NK-92 treated with Interleukin-12 subunit alpha and Interleukin-12 subunit beta, amount 100 ng/mL, for 24 hours (cell line): ENCODE measurements around the gene SOBP.

Experiments
- DNase-seq: peaks from one replicate; lab custom pipeline; 2025; lab: John Stamatoyannopoulos, UW

SOBP gene

DNA sequence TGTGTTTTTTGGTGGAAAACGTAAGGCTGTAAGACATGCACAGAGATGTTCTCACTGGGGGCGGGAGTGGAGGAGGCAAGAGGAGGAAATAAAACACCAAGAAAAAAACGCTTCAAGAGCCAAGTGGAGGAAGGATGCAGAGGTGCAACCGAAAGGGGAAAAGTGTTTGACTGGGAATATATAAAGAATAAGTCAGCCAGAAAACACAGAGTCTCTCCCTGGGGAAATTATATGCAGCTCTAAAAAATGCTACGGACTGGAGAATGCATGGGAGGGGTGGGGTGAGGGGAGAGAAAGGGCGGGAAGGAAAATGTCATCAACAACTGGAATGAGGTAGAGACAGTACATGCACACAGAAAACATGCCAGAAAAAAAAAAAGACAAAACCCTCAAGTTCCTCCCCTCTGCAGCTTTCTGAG lies 200.7 kb downstream of the SOBP start:
- no peak for DNase-seq

DNA sequence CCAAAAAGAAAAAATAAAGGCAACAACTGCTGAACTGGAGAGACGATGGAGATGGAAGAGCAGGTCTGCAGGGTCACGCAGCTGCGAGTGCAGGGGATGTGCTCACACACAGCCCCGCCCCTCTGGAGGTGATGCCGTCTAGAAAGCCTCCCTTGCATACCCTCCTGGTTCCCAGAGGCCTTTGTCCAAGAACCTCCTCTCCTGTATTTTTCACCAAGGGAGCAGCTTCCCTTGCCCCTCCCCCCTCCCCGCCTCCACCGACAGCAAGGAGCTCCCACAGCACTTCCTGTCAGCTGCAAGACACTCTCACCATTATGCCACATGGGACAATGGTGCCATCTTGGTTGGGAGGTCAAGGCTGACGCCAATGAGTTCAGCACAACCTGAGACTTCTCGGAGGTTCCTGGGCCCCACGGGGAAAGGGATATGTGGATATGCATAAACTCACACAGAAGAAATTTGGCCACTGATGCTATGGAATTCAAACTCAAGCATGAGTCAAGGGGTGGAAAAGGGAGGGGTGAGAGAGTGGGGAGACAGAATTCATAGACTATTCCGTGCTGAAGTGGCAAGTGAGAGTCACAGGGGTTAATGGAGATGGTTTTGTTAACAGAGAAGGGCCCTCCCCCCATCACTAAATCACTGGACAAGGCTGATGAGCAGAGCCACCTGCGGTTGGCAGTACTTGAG lies 201.3 kb downstream of the SOBP start:
- DNase-seq = no peak

- no peak for DNase-seq
These were observed 202.4 kb downstream of the SOBP start for GRCh38 chr6:107692351-107692750.

DNA sequence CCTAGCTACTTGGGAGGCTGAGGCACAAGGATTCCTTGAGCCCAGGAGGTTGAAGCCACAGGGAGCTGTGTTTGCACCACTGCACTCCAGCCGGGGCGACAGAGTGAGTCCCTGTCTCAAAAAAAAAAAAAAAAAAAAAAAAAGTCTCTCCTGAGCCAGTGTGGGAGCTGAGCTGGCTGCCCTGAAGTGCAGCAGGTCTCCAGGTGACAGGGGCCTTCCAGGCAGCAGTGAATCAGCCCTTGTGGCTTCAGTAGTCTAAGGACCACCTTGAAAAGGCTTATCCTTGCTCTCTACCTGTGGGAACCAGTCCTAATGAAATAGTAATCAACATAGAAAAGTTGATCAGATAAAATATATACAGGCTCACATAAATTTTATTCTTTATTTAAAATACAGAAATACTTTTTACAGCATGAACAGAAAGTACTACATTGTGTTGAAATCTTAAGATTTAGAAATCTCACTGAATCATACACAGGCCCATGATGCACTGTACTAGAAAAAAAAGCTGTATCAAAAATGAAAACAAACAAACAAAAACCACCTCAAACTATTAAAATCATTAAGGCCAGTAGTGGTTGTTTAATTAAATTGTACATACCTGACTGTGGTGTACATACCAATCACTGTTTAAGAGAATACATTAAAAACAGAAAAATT lies 205.3 kb downstream of the SOBP start:
- DNase-seq = no peak

DNA sequence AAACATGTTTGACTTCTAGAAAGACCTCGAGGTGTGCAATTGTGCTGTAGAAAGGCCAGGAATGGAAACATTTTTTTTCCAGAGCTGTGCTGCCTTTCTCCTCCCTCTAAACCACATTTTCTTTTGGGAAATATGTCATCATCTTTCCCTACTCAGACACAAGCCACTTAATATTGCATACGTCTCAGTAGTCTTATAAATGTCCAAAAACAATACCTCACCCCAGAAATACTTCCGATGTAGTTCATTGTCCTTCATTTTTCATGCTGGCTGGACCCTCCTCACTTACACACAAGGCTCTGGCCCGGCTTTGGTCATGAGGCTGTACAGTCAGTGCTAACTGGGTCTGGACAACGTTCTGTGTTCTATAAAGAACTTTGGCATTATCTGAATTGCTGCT lies 207.8 kb downstream of the SOBP start:
- no peak for DNase-seq

- no peak for DNase-seq
These were observed 208.2 kb downstream of the SOBP start for GRCh38 chr6:107698146-107698545.

- DNase-seq = no peak
These were observed 209.3 kb downstream of the SOBP start for GRCh38 chr6:107699254-107699653.

DNA sequence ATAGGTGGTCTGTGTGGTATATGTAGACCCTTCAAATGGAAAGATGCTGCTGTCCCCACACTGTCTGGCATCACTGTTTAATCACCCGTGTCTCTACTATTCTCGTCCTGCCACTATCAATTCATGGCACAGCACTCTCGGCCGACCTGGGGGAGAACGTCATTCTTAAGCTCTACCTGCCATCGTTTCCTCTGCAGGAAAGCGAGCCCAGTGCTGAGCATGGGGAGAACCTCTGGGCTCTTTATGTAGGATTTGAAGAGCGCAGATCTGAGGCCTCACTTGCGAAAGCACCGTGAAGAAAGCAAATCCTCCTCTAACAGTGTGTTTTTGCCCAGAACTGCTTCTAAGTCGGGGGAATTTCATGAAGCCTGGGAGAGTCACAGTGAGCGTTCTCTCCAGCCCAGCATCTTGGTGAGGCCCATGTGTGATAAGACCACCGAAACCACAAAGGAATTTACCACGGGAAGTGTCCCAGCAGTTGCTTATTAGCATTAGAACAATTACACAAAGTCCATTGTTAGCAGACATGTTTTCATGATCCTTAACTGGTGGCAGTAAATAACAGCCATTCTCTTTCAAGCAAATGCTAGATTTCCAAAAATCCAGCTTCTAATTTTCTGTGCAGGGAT lies 209.9 kb downstream of the SOBP start:
- DNase-seq = no peak

DNA sequence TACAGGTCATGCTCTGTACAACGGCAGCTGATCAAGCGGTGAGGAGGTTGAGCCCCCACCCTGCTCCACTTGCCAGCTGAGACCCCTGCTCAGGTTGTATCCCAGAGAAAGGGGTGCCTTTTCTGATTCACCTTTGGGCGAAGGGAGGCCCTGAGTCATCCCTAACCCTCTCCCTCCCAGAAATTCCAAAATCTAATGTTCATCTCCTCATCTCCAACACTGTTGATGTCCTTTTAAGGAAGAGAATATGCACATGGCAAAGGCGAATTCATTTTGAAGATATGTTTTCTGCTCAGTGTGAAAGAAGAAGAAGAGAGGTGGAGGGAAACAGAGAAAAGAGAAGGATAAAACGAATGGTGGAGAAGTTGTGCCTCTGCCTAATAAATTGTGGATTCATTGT lies 213.7 kb downstream of the SOBP start:
- no peak for DNase-seq

DNA sequence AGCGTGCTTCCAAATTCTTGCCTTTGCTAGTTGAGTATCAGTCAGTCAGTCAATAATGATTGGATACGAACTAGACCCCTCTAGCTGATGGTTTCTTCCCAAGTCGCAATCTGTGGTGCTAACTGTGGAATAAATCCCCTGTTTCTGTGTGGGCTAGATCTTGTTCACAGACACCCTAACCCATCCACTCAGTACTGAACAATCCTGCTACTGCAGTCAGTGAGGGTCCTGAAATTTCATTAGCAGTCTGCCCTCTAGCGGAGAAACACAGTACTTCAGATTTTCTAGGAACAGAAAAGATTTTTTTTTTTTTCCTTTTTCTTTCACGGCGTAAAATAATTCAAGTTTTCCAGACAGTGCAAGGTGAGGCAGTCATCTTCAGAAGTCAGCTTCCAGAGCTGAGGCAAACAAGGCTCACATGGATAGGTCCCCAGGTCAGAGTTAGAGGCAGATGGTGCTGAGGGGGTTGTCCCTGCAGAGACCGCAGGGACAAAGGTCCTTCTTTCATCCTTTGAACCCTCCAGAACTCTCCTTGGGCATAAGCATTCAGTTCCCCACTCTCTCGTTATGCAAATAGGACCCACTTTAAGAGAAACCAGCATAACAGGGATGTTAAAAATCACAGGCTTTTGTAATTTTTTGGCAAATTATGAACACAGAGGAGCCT lies 214.6 kb downstream of the SOBP start:
- DNase-seq = no peak

- DNase-seq = no peak
These were observed 216.7 kb downstream of the SOBP start for GRCh38 chr6:107706516-107707115.

GRCh38 chr6:107707346-107708275 lies 217.7 kb downstream of the SOBP start:
- no peak for DNase-seq

DNA sequence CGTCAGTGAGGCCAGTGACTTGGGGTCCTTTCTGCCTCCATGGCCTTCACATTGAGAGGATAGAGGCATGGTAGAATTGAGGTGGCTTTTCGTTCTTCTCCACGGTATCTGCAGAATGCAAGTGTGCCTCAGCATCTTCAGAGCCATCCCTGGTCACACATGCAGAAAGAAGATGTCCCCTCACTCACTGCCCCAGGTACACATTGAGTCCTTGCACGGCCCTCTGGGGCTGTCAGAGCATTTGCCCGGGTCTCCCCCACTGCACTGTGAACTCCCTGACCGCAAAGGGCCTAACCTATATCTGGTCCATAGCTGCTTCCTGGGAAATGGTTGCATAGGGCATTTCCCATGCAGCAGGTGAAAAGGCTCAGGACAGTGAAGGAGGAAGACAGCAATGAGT lies 218.5 kb downstream of the SOBP start:
- no peak for DNase-seq

- DNase-seq = no peak
These were observed 219.4 kb downstream of the SOBP start for GRCh38 chr6:107709341-107709740.
